Right renal pelvis (tissue), 4 donors: ENCODE data around the gene DLX4. TPM values are rescaled to one million over a fixed set of nuclear protein-coding genes. Genes with fewer than 3 reads are reported as not detected.
A peak's percentile ranks its signal among the peaks of the same experiment; 100 is the strongest.

Source experiments
- DNase-seq, 4 donors: peaks; one replicate each; pipeline ENCODE4 v3.0.0-alpha.2; 2013; ENCODE audit warnings: low read depth in 4 of 4, low spot score in 3 of 4, missing footprints in 1 of 4
- polyA plus RNA-seq, 4 donors: library from polyadenylated mRNA; unstranded; fragments of 120-200 nt; gene quantifications; one replicate each; pipeline ENCODE4 v1.2.1, GENCODE V29; 2013; ENCODE audit not compliant: insufficient read length in 4 of 4

Gene DLX4
- polyA plus RNA-seq, 4 donors = 0.52 to 0.78 (median 0.62) TPM

DNA sequence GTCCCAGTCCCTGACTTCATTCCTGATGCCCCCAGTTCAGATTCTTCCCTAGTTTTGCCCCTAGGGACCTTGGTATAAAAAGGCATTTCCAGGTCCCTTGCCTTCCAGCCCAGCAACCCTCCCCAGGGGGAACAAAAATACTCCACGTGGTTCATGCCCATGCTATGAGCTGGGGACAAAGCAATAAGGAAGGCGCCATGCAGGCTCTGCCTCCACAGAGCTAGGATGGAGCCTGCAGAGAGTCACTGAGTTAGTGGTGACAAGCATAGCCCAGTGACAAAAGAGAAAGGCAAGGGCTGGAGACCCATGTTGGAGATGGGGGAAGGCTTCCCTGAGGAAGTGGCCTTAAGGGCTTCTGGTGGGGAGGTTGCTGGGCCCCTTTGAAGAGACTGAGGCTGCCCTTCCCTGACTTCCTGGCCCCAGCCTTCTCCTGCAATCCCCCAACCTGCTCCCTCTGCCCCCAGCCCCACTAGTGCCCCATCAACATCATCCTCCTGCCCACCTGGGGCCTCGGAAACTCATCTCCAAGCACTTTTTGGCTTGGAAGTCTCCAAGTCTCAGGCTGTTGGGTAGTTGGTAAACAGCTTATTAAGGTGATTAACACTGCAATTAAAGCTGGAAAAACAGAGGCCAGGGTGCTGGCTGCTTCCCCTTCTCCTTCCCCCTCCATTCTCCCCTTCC, 16.5 kb downstream of the DLX4 start:
- DNase-seq = no peak

GRCh38 chr17:49986396-49987289, 17.7 kb downstream of the DLX4 start:
- DNase-seq = no peak

DNA sequence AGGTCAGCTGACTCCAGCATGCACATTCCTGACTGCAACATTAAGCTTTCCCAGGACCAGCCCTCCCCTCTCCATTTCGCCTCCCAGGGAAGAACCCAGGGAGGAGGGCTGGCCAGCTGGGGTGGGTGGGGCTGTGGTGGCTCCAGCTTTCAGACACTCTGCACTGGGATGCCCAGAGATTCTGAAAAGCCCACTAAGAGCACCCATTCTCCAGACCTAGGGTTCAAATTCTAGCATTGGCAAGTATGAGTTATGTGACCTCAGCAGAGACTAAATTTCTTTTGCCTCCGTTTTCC, 18.2 kb downstream of the DLX4 start:
- DNase-seq = no peak

- DNase-seq = no peak
These were observed 18.9 kb downstream of the DLX4 start for GRCh38 chr17:49987681-49988441.

GRCh38 chr17:49989518-49989880, 20.5 kb downstream of the DLX4 start:
- DNase-seq = no peak

GRCh38 chr17:49990331-49990730, 21.3 kb downstream of the DLX4 start:
- DNase-seq = no peak

DNA sequence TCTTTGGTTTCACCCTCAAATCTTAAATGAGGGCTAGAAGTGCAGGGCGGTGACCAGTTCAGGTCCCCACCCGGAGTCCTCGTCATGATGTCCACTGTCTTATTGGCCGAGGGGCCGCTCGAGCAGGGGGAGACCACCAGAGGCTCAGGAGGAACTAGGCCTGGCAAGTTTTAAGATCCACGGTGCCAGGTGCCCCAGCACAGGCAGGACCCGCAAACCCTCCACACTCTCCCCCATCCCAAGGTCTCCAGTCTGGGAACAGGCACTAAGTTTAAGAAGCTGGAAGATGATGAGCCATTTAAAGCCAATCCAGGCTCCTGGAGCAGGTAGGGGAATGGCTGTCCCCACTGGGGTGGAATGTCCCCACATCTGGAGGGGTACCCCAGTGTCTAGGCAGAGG, 21.9 kb downstream of the DLX4 start:
- DNase-seq = no peak

DNA sequence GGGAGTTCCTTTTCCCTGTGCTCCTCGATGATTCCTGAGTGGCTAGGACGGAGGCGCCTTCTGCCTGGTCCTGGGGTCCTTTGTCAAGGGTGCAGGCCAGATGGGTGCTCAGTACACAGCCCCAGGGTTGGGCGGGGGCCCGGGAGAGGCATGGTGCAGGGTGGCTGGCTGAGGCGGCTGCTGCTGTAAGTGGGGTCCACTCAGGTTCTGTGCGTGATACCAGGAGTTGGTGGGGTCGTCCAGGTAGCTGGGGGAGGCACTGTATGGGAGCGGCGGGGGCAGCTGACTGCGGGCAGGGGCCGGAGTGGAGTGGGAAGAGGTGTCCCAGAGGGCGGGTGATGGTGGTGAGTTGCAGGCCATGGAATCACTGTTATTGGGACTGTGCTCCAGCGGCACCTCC, 22.4 kb downstream of the DLX4 start:
- no peak for DNase-seq

DNA sequence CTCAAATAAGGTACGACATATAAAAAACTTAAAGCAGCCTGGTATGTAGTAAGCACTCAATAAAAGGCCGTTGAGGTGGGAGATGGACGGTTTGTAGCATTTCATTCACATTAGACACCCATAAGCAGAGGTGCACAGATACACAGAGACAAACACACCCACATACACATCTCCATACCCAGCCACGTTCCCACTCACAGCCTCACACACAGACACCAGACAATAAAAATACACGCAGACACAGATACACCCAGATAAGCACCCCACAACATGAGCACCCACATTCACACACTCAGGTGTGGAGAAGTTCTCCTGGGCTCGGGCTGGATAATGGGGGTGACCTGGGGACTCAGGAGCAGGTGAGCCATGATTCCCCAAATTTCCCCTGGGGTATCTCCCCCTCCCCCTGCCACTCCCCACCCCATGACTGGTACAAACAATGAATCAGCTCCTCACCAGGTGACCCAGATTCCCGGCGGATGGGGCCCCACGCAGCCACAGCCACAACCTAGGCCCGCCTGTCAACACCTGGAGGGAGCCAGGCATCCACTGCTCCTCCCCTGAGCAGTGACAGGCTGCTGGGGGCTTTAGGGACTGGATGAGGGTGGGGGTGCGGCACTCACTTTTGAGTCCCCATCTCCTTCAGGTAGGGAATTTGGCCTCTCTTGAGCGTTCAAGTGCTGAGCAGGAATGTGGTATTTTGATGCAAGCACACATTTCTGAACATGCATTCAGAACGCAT, 23.4 kb downstream of the DLX4 start:
- no peak for DNase-seq

GRCh38 chr17:49992933-49993422, 24.0 kb downstream of the DLX4 start:
- no peak for DNase-seq

DNA sequence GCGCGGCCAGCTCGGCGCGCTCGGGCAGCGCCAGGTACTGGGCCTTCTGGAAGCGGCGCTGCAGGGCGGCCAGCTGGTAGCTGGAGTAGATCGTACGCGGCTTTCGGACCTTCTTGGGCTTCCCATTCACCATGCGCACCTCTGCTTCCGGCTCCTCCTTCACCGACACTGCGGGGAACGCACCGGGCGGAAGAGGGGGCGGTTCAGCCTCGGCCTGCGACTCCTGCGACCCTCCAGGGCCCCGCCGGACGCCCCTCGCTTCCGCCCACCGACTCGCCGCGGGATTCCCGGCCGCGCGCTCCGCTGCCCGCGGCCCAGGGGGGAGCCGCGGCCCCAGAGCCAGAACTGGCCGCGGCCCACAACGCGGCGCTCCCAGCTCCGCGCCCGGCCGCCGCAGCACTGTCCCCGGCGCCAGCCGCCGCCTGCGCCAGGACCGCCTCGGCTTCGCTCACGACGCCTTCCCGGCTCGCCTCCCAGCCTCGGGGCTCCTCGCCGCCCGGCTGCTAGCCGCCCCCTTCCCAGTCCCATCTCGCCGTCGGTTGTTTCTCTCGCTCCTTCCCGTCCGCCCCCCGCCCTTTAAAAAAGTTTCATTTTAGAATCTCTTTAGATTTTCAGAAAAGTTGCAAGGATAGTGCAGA, 24.6 kb downstream of the DLX4 start:
- no peak for DNase-seq

DNA sequence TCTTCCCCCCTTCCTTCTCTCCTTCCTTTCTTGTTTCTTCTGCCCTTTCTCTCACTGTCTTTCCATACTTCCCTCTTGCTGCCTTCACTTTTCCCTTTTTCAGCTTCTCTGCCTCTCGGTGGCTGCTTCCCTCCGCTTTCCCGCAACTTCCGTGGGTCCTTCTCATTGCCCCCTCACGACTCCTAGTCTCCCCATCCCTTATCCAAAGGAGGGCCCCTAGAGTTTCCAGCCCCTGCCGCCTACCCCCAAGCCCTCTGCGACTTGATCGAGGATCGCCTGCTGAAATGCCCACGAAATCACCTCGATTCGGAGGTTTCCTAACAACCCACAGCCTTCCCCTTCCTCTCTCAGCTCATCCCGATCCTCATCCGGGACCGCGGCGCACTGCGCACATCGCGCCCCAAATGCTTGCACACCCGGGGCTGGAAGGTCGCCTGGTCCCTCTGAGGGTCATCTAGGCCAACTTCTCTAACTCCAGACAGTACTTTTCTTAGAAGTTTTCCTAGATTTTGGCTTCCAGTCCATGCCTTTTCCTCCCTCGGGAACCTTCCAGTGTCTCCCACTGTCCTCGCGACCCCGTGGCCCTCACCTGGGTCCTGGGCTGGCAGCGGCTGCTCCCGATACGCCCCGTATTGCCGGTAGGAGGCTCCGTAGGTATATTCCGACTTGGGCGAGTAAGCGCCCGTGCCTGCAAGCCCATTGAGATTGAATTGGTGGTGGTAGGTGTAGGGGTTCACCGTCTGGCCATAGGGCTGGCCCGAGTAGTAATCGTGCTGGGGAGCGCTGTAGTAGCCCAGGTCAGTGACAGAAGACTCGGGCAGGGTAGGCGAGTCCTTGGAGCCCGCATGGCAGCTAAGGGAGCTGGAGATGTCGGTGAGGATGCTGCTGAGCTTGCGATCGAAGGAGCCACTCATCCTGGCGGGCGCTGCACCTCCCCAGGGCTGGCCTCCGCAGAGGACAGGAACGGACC, 25.4 kb downstream of the DLX4 start:
- no peak for DNase-seq

DNA sequence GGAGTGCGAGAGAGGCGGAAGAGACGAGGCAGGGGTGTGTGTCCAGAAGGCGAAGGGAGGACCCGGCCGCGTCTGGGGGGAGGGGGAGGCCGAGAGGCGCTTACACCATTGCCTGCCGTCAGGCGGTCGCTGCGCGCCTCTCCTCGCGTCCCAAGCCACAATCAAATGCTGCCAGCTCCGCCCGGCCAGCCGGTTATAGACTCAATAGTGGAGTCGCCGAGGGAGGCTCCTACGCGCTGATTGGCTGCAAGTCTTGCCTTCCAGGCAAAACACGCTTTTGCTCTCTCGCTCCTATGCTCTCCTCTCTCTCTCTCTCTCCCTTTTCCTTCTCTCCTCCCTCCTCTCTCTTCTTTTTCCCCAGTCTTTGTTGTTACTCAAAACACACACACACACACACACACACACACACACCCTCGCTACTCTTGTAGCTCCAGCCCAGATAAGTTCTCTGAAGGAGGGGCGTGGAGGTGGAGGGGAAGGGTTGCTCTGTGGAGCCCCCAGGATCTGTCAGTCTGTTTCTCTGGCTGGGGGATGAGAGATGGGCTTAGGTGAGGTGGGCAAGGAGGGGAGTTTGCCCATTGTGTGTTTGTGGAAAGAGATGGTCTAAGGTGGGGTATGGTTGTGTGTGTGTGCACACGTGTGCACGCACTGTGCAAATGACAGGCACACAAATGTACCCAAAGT, 26.2 kb downstream of the DLX4 start, which contains the start of gene DLX3:
DLX3 (minus strand) TSS at position 170 of the 684 bp plus-strand sequence. CDS start 226 bp downstream, outside the sequence.
- peak in 1 of 4 donors; percentile 71 for DNase-seq

- no peak for DNase-seq
These were observed 27.1 kb downstream of the DLX4 start for GRCh38 chr17:49996121-49996494.

GRCh38 chr17:49996495-49997300, 27.7 kb downstream of the DLX4 start:
- no peak for DNase-seq

GRCh38 chr17:49997301-49997650, 28.3 kb downstream of the DLX4 start:
- no peak for DNase-seq
